HG03378 (cell line): Measurements from ENCODE around the gene LDLRAD4.

Experiments
- ATAC-seq: cut with Tn5 transposase; IDR thresholded peaks from one replicate; pipeline ENCODE4 v1.9.1; 2021; ENCODE audit warnings: mild to moderate bottlenecking, moderate library complexity; ENCODE audit not compliant: unreplicated experiment

Gene LDLRAD4

DNA sequence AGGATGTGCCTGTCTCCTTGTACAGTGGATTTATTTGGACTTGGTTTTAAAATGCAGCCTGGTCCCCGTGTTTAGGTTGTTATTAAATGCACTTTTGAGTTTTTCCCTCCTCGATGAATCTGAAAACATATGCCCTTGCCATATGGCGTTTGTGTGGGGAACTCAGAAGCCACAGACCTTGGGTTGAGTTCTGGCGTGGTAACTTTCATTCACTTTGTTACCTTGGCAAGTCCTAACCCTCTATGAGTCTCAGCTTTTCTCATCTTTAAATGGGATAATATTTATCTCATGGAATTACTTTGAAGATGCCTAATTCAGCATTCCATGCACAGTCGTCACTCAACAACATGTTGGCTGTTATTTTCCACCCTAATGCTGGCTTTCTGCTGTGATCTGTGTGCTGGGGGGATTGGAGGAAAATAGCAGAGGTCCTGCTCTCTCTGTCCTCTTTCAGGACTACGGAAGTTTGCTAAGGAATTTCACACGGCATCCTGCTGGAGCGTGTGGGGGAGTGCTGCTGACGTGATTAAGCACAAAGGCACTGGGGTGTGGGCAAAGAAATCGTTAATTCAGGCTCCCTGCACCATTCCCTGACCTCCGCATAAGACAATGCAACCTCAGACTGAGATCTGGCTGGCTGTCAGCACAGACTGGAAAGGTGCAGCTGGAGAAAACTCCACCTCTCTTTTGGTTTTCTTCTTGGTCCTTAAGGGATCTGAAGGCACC lies 61.7 kb downstream of the LDLRAD4 start:
- no peak for ATAC-seq

DNA sequence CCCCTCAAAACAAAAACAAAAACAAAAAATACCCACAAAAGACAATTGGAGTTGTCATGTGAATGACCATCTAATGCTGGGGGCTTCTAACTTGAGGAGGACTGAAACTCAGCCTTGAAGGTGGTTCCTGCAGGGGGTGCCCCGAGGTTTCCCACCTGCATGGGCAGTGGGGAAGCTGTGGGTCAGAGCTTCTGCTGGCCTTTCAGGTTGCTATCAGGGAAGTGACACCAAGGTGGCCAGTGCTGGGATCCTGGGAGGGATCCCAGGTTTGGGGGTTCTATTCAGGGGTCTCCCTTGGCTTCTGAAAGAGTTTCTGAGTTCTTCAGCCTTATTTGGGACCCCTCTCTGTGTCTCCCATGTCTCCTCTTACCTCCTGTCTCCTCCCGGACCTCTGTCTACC lies 62.8 kb downstream of the LDLRAD4 start:
- no peak for ATAC-seq

DNA sequence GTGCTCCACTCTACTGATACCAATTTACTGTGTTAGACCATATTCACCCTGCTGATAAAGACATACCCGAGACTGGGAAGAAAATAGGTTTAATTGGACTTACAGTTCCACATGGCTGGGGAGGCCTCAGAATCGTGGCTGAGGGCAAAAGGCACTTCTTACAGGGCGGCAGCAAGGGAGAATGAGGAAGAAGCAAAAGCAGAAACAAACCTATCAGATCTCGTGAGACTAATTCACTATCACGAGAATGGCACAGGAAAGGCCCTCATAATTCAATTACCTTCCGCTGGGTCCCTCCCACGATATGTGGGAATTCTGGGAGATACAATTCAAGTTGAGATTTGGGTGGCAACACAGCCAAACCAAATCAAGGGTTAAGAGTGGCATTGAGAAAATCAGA lies 65.2 kb downstream of the LDLRAD4 start:
- ATAC-seq, result no peak

DNA sequence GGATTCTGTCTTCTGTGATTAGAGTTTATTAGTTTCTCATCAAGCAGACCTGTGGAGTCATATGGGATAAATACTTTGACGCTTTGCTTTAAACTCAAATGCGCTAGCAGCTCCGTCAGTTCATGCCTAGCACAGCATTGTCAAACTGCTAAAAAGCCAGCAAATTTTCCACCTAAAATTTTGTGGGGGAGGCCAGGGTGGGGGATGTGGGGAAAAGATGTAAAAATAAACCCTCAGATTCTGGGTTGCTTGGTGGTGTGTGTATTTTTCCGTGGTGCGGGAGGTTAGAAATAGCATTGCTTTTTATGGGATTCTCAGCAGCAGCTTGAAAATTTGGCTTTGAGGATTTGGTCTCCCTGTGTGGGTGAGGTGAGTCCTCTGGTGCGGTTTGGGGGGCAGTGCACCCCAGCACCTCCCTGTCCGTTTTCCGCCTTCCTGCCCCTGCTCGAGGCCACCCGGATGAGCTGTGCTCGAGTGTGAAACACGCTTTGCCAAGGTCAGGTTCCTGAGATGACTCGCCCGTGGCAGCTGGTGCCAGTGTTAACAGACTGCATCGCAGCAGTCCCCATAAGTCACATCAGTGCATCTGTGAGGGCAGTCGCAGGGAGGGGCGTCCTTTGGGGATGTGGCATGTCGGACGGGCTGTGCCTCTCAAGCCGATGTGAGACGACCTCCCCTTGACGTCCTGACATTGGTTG lies 65.9 kb downstream of the LDLRAD4 start:
- no peak for ATAC-seq

DNA sequence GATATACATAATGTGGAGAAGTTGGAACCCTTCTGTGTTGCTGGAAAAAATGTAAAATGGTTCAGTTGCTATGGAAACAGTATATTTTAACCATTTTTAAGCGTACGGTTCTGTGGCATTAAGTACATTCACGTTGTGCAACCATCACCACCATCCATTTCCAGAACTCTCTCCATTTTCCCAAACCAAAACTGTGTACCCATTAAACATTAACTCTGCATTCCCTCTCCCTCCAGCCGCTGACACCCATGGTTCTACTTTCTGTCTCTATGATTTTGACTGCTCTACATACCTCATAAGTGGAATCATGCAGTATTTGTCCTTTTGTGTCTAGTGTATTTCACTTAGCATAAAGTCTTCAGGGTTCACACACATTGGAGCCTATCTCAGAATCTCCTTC lies 67.3 kb downstream of the LDLRAD4 start:
- ATAC-seq, result no peak

DNA sequence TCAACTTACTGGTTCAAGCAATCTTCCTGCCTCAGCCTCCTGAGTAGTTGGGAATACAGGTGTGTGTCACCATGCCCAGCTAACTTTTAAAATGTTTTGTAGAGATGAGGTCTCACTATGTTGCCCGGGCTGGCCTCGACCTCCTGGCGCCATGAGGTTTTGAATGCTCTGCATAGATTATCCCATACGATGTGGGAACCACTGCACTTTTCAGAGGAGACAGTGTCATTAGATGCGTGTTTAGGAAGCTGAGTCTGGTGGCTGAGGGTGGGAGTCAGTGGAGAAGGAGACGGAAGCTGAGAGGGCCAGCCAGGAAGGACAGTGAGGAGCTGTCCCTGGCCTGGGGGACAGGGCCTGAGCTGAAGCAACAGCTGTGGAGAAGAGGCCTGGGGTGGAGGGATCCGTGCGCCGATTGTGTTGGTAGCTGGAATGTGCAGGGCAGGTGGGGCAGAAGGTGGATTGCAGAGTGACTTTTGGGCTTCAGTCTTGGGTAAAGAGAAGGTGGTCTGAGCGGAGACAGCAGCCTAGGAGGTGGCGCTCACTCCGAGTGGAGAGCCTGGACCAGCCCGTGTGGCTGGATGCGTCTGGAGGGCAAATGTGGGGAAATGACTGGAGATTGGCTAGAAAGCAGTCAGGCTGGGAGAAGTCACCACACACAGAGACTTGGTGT lies 68.0 kb downstream of the LDLRAD4 start:
- no peak for ATAC-seq

DNA sequence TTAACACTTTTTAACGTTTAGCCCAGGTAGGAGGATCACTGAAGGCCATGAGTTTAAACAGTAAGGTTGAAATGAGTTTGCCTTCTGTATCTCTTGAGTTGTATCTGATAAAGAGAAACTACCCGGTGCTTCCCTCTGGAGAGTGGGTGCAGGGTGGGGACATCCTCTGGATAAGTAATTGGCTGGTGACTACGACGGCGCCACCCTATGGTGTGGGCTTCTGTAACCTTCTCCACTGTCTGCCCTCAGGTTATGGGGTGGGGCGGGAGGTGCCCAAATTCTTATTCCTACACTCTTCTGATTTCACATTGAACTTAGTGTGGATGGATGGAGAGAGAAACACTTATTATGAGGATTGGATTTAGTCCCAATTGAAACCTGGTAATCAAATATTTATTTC lies 68.8 kb downstream of the LDLRAD4 start:
- no peak for ATAC-seq

DNA sequence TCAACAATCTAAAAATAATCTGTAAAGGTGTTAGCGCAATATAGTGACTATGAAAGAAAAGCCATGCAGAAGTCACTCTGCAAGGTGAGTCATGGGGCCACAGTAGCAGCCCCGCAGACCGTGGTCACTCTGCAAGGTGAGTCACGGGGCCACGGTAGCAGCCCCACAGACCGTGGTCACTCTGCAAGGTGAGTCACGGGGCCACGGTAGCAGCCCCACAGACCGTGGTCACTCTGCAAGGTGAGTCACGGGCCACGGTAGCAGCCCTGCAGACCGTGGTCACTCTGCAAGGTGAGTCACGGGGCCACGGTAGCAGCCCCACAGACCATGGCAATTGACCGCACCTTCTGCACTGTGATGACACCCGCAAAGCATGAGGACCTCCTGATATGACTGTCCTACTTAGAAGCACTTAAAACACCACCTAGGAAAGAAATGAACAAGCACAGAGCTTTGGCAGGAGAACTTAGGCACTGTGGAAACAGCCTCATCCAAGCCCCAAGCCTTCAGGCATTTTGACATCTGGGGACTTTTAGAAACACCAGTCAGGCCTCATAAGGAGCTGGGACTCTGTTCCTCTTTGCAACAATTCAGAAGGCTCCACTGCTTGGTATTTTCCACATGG lies 70.1 kb downstream of the LDLRAD4 start:
- no peak for ATAC-seq

DNA sequence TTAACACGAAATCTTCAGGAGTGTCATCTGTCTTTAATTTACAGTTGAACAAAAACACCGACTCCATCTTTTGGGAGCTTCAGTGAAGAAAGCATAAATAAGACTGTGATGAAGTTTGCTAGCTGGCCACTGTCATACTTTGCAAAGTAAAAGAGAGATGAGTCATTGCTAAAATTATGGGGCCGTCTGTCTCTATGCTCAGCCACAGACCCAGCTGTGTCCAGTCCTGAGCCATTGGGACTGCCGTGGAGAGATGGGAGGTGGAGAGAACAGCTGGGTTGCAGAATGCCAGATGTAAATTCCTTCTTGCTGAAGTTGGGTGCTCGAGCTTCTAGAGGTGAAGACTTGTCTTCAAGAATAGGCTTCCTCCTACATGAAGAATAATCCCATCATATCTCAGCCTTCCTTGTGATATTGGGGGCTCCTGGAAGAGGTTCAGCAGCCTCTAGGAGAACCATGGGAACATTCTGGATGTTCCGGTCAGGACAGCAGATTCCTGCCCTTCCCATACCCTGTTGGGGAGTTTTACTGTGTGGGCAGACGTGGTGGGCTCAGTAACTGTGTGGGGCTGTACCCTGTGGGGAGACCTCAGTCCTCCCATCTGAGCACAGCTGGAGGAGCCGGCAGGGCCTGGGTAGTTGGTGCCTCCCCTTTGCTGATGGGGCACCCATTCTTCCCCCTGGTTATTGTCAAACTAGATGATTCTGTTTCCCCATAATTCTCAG lies 71.1 kb downstream of the LDLRAD4 start:
- no peak for ATAC-seq

DNA sequence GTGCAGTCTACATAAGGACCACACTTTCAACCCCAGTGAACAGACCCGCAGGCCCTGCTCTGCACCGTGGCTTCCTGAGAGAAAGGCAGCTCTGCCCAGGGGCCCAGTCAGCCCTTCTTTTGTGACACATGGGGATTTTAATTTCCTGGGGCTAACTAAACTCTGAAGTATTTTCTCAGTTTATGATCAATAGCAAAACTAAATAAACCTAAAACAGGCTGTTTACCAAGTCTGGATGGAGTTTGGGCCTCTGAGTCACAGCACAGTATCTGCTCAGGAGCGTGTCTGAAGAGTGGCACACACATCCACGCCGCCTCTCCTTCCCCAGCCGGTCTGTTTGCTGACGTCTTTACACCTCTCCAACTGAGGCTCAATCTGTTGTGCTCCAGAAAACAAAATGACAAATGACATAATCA lies 72.3 kb downstream of the LDLRAD4 start:
- no peak for ATAC-seq

DNA sequence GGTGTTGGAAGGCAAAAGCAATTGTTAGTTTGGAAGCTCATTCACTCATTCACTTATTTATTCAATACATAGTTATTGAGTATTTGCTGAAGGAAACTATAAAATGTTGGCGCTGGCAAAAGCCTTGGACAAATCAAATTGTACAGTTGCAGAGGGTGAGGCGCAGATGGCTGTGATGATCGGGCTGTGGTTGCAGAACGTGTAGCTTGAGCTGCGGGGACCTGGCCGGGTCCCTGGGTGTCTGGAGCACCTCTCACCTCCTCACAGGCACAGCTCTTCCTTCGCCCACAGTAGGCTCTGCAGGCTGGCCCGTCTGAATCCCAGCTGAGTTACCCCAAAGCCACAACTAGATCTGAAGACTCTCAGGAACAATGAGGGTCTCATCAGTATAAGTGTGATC lies 72.7 kb downstream of the LDLRAD4 start:
- ATAC-seq, result no peak

DNA sequence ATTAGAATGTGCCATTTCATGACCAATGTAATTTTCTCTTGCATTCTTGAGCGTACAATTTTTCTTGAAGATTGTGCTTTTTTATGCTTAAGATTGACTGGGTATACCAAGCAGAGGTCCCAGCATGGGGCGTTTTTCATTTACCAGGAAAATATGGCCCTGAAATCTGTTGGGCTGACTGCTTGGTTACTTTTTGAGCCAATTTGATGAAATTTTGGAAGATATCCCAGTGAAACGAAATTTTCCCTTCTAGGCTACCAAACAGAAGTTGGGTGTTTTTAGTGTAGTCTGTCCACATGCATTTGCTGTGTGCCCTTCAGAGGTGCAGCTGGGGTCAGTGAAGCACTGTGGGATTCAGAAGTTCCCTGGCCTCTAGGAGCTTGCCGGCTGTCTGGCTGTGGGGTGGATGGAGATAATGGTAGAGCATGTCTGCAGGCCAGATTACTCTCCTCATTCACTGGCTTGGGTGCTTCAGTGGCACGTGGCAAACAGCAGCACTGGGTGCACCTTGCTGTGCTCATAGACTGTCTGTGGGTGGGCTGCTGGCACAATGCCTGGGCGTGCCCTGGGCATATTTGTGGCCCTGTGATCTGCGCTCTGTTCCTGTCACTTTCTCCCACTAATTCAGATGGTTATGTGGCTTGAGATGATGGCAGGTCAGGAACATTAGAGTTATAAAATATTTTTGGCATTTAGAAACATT lies 73.3 kb downstream of the LDLRAD4 start:
- ATAC-seq, result no peak

DNA sequence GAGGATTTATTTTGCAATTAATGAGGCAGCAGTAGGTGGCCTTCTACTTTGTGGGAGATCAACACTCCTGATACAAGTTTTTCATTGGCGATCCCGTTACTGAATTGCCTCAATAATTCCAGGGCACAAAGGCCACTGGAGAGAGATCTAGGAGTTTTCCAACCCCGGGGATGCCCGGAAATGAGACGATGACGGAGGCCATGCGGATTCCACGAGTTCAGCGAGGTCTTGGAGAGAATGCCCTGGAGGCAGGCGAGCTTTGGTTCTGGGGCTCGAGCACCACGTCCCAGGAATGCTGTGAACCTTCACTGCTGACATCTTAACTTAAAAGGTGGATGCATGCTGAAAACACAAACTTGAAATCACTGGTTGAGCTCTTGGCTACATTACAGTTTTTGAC lies 74.2 kb downstream of the LDLRAD4 start:
- no peak for ATAC-seq

DNA sequence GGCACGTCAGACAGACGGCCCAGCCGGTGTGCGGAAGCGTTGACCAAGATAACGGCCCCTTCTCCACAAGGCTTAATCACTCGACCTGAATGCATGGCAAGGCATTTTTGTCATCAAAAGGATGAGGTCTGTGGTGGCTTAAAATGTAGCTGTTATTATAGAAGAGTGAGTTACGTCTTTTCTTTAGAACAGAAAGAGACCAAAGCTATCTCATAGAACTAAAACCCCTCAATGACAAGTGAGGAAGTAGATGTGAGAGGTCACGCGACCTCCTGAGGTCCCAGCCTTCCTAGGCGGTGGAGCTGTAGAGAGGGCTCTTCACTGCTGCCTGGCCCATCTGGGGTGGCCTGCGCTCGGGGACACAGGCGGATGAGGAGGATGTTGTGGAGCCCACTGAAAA lies 75.7 kb downstream of the LDLRAD4 start:
- ATAC-seq, result no peak

DNA sequence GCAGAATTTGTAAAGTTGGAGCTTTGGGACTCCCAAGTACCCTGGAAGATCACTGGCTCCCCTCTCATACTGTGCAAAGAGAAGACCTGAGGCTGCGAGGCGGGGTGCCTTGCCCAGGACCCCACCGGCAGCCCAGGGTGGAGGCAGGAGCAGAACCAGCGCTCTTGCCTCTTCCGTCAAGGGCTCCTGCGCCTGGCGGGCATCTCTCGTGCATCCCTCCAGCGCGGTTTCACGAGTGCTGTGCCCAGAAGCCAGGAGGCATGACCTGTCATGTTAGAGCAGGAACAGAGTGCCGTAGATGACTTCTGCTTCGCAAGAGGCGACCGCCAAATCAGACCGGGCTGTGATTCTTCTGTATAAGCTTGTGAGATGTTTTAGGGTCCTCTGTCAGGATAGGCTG lies 77.3 kb downstream of the LDLRAD4 start:
- no peak for ATAC-seq

DNA sequence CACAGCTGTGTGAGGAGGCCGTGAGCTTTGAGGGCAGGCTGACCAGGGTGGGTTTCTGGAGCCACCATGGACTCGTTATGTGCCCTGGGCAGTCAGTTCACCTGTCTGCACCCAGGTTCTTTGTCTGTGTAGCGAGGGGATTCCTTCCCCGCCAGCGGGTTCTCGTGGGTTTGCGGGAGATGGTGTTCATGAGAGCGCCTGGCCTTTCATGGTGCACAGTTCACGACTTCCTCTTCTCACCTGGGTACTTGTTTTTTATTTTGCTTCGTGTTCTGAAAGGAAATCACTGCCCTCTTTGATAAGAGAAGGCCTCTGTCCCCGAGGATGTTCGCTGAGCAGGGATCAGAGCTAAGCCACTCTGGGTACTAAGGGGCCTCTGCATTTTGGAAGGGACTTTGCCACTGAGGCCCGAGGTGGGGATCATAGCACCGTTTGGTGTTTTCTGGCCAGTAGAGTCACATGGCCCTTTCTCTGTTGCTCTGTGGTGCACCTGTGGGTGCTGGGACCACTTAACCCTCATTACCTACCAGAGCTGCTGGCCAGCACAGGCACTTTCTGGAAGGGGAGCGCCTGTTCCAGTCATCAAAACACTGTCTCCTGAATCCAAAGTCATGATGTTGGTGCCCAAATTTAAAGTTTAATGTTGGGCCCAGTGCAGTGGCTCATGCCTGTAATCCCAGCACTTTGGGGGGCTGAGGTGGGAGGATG lies 78.5 kb downstream of the LDLRAD4 start:
- ATAC-seq, result no peak

DNA sequence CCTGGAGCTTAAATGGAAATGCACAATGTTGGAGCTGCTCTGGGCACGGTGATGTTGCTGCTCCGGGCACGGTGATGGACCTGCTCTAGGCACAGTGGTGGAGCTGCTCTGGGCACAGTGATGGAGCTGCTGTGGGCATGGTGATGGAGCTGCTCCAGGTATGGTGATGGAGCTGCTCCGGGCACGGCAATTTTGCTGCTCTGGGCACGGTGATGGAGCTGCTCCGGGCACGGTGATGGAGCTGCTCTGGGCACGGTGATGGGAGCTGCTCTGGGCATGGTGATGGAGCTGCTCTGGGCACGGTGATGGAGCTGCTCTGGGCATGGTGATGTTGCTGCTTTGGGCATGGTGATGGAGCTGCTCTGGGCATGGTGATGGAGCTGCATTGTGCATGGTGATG lies 79.7 kb downstream of the LDLRAD4 start:
- ATAC-seq, result no peak

DNA sequence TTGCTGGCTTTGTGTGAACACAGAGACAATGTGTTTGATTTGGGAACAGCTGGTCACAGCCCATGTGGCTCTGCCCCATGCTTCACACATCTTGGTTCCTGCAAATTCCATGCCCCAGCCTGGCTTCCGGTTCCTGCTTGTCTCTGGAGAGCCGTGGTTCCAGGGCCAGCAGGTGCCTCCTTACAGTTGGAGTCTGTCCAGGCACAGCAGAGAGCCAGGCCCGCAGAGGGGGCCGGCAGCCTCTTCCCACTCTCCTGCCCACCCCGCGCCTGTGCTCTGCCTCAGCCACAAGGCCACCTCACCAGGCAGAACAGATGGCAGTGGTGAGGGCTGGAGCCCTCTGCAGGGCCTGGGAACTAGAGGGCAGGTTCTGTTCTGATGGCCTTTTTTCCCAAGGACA lies 81.5 kb downstream of the LDLRAD4 start:
- ATAC-seq, result no peak

DNA sequence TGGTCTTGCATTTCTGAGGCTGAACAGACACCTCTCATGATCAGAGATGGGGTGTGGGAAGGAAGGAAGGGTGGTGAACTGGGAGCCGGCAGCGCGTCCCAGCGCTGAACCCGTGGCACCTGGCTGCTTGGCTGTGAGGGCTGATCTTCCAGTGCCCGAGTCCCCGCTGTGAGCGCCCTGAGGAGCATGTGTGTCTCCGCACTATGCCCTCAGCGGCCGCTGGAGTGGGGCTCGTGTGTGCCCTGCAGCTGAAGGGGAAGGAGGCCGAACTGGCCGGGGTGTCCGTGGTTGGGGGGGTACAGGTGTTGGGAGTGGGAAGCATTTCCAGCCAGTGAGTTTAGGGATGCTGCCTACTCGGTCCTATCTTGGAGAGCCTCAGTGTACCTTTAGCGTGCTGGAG lies 82.2 kb downstream of the LDLRAD4 start:
- no peak for ATAC-seq

DNA sequence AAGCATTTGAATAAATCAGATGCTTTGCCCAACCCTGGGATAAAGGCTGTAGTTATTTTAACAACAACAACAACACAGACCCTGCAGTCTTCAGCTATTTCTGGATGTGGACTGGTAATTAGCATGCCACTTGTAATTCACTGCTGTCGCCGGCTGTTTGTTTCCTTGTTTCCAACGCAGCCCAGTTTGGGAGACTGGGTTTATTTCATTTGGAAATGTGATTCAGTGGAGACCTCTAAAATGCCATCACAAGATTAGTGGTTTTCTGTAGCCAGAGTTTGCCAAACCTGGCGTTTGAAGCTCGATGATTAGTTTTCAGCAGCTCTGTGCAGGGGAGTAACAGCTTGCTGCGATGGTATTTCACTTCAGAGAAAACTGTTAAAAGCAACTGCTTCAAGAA lies 83.5 kb downstream of the LDLRAD4 start:
- ATAC-seq, result no peak
